GM21737 (cell line): ENCODE results near the gene SLC25A24.

Experiments
- ATAC-seq: cut with Tn5 transposase; IDR thresholded peaks from one replicate; pipeline ENCODE4 v1.9.1; 2021; ENCODE audit warnings: mild to moderate bottlenecking, moderate library complexity; ENCODE audit not compliant: unreplicated experiment

Gene SLC25A24

DNA sequence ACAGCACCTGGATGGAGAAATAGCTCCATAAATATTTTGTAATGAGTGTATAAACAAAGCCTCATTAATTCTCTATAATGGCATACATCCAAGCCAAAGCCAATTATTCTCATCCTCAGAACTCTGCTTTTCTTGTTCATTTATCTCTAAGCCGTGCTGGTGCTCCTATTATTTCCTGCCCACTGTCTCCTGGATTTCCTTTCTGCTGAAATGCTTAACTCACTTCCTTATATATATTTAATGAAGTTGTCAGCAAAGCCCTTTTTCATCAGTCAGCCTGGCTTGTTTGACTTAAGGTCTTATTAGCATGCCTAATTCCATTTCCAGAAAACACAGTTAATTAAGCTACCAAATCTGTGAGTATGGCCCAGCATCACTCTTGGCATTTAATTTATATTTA, 93.4 kb downstream of the SLC25A24 start:
- ATAC-seq, result no peak

DNA sequence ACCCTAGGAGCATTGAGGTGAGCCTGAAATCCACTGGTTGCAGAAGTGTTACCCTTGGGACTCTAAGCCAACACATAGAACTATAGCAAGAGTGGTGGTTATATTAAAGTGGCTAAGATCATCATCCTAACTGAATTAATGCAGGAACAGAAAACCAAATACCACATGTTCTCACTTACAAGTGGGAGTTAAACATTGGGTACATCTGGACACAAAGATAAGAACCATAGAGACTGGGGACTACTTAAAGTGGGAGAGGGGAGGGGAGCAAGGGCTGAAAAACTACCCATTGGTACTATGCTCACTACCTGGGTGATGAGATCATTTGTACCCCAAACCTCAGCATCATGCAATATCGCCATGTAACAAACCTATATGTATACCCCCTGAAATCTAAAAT, 100.0 kb downstream of the SLC25A24 start:
- no peak for ATAC-seq

DNA sequence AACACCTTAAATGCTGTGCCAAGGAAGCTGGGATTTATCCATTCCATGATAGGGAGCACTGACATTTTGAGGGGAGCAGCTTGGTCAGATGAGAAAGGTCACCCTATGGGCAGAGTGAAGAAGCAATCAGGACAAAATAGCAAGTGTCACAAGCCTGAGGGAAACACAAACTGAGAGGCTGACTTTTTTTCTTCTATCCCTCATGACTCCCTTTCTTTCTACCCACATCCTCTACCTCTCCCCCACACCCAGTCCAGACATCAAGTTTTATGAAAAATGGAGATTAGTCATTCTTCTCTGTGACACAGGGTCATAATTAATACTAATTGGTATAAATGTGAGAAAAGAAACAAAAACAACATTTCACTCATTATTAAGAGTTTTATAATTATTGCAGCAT, 103.1 kb downstream of the SLC25A24 start:
- no peak for ATAC-seq

DNA sequence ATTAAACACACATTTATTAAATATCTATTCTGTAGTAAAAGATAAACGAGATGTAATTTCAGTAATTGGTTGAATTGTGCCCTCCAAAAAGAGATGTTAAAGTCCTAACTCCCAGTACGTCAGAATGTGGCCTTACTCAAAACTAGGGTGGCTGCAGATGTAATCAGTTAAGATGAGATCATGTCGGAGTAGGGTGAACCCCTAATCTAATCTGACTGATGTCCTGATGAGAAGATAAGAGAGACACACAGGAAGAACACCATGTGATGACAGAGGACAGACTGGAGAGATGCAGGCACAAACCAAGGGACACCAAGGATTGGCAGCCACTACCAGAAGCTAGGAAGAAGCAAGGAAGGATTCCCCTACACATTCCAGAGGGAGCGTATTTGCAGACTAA, 104.1 kb downstream of the SLC25A24 start:
- no peak for ATAC-seq

DNA sequence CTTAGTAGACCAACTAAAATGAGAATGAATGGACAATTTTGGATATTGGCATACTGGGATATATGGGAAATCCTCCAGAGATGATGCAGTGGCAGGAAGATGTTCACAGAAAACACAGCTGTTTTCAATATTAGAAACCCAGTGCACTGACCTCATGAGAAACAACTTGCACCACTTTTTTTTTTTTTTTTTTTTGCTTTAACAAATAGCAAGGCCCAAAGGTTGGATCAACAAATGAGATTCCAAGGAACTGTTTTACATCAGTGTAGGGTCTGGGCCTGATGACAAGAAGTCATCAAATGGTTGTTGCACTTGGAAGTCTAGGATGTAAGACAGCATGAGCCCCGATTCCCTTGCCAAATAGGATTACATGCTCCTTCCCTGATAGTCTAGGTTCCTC, 110.7 kb downstream of the SLC25A24 start:
- ATAC-seq, result no peak

DNA sequence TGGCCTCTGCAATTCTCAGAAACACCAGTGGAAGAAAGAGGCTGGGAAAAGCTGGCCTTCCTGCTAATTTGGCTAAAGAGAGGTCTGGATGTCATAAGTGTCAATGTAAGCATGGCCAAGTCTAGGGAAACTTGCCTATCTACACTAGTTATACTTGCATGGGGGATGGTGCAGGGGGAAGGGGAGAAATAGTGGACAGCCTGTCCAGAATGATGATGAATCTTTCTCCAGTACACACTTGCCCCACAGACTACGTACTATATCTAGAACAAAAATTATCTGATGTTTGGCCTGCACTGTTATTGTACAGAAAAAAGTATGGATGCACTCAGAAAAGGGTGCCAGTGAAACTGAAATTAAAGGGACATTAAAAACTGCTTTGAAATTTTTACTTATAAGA, 114.5 kb downstream of the SLC25A24 start:
- ATAC-seq, result no peak

DNA sequence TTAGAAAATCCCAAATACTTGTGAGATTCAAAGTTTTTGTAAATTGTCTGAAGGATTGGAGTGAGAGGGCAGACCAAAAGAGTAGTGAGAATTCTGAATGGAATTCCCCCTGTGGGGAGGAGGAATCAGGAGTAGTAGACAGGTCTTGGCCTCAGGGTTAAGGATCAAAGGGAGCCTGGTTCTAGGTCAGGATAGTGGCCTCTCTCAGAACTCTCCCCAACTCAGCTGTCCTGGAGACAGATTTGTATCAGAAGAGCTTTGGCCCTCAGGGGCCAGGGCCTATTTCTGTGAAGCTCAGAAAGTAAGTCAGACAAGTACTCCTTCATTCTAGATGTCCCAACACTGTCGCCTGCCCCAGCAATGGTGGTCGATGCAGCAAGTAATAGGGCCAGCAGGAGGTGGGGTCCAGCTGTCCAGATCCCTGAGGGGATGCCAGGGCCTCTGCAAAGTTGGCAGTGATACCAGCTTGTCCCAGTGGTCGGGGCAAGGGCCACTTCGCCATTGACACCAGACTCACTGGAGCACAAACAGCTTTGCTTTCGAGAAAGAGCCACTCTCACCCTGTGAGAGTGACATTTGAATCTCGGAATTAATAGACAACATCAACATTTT, 115.2 kb downstream of the SLC25A24 start:
- no peak for ATAC-seq
